ENCODE measurements around the gene SNX11. TPM values are rescaled to one million over a fixed set of nuclear protein-coding genes. Genes with fewer than 3 reads are reported as not detected.

Gene SNX11
- total and polyA plus RNA-seq, 9 of the 15 experiments (the other 6 are each of a cell fraction or from before 2014, with no cell fraction given) = 12.4 to 24.0 (median 16.8) TPM

DNA sequence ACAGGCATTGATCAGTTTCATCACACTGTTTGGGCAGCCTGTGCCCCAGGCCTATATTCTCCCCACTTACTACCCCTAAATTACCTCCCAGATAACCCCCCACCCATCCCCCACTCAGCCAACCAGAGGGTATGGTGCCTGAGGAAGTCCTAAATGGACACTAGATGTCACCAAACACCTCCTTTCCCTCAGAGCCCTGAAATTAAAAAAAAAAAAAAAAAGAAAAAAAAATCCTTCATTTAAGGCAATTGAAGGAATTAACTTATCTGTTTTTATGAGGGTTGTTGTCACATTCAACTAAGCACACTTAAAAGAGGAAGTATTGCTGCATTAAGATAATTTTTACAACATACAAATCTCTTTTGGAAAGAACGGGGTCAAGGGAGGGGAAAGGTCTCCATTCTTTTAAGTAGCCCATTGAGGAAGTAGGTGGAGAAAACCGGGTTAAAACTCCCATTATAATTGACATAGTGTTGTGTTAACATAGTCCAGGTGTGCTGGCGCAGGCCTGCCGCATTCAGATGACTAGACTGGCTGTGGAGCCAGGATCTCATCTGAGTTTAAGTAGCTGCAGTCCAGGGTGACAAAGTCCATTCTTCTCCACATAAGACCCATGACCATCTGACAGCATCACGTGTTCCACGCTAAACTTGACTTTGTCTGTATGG is 46.3 kb downstream of the SNX11 start (continued):
- TF ChIP-seq KDM1A (IDR thresholded peaks at IDR 0.05) = 0 out of 4 replicates have a peak, but pooled peaks of 1 of the 2 experiments have one; percentile 11

DNA sequence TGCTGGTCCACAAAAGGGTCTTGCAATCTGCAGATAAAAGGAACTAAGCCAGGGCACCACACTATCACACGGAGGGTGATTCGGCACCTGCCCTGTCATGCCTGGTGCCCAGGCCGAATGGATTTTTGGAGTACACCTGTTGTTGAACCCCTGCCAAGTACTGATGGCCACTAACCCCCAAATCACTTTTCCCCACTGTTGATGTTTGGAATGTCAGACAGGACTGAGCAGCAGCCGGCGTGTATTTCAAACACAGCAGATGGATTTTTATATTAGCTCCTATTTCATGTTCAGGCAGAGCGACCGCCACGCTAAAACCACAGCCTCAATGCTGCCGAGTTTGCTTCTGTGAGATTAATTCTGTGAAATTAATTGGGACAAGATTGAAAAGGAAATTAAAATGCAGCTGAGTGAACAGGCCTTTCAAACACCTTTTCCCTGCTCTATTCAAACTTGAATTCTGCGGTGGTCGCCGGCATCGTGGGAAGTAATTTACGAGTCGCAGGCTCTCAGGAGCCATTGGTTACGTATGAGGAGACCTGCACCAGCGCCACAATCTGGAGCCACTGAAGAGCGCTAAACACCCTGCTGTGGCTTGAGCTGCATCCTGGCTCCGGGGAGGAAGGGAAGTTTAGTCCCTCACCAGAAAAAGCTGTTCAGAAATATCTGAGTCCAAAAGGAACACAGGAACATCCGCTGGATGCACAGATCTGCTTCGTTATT is 48.5 kb downstream of the SNX11 start:
- ChIA-PET CTCF (ENCODE audit: low intra/inter-chr PET ratio) (interaction anchor here (0.5 kb wide), 1 partner anchor 538 kb away, joined by 5 read pairs; no protein-coding TSS in a partner anchor), POLR2A (interaction anchor here (0.6 to 0.9 kb wide), 2 partner anchors 10 to 194 kb away, joined by 3 to 4 read pairs; no protein-coding TSS in a partner anchor)
- no peak for FAIRE-seq
- H3K4me3 ChIP-seq = no peak overlapping the region
- no peak overlapping the region for H3K4me2 ChIP-seq (ENCODE audit: insufficient read depth, low read length)
- no peak for DNase-seq (ENCODE audit: extremely low read depth in 1 of 4, low spot score in 3 of 4)
- no peak for ATAC-seq
- WGBS (ENCODE audit: insufficient coverage, low coverage, missing lambda C conversion rate) = 32% methylated on average over 21 of the region's 21 CpGs
- H3K9me3 ChIP-seq (replicated peaks; ENCODE audit: control insufficient read depth, insufficient read depth, low read depth, low read length) = no peaks in the 10 kb centered on the region
- intact Hi-C loops (cut with micrococcal nuclease) (no loop called here), in situ Hi-C loops (cut with MboI) (no loop called here)
- no peaks in the 10 kb centered on the region for H3K27me3 ChIP-seq (ENCODE audit: control insufficient read depth in 2 of 2, insufficient read depth in 2 of 2, low read length in 2 of 2)
- no peaks in the 10 kb centered on the region for H3K36me3 ChIP-seq (ENCODE audit: control insufficient read depth, insufficient read depth, low read length)
- no TSS peak for BruUV-seq (replicated peaks)
- H3K27ac ChIP-seq (ENCODE audit: extremely low read depth, low read depth, low read length) = no peak overlapping the region
- no peaks in the 10 kb centered on the region for H3K9me1 ChIP-seq (ENCODE audit: control insufficient read depth, insufficient read depth, low read length)
- H3K79me2 ChIP-seq (ENCODE audit: control insufficient read depth, insufficient read depth, low read length) = no peaks in the 10 kb centered on the region
- peak overlapping the region; percentile 38; the same call in 1 of the 2 replicates for H2AFZ ChIP-seq (ENCODE audit: low read depth, low read length)
- H3K4me1 ChIP-seq (replicated peaks in 1 of 2; ENCODE audit: control insufficient read depth in 2 of 2, insufficient read depth in 2 of 2, low read length in 2 of 2) = peaks cover 0 to 4% of the 10 kb centered on the region in 2 experiments; a peak in 3 of 5 replicates
- no peak overlapping the region for H3K9ac ChIP-seq (ENCODE audit: insufficient read depth in 1 of 2, low read depth in 2 of 2, low read length in 2 of 2)
- H4K20me1 ChIP-seq (replicated peaks; ENCODE audit: control insufficient read depth, insufficient read depth, low read length) = no peaks in the 10 kb centered on the region
- 0 out of 2 replicates have a peak, but pooled peaks have one; percentile 11 for TF ChIP-seq NFIC (IDR thresholded peaks at IDR 0.05)
- TF ChIP-seq, protein P1, sequence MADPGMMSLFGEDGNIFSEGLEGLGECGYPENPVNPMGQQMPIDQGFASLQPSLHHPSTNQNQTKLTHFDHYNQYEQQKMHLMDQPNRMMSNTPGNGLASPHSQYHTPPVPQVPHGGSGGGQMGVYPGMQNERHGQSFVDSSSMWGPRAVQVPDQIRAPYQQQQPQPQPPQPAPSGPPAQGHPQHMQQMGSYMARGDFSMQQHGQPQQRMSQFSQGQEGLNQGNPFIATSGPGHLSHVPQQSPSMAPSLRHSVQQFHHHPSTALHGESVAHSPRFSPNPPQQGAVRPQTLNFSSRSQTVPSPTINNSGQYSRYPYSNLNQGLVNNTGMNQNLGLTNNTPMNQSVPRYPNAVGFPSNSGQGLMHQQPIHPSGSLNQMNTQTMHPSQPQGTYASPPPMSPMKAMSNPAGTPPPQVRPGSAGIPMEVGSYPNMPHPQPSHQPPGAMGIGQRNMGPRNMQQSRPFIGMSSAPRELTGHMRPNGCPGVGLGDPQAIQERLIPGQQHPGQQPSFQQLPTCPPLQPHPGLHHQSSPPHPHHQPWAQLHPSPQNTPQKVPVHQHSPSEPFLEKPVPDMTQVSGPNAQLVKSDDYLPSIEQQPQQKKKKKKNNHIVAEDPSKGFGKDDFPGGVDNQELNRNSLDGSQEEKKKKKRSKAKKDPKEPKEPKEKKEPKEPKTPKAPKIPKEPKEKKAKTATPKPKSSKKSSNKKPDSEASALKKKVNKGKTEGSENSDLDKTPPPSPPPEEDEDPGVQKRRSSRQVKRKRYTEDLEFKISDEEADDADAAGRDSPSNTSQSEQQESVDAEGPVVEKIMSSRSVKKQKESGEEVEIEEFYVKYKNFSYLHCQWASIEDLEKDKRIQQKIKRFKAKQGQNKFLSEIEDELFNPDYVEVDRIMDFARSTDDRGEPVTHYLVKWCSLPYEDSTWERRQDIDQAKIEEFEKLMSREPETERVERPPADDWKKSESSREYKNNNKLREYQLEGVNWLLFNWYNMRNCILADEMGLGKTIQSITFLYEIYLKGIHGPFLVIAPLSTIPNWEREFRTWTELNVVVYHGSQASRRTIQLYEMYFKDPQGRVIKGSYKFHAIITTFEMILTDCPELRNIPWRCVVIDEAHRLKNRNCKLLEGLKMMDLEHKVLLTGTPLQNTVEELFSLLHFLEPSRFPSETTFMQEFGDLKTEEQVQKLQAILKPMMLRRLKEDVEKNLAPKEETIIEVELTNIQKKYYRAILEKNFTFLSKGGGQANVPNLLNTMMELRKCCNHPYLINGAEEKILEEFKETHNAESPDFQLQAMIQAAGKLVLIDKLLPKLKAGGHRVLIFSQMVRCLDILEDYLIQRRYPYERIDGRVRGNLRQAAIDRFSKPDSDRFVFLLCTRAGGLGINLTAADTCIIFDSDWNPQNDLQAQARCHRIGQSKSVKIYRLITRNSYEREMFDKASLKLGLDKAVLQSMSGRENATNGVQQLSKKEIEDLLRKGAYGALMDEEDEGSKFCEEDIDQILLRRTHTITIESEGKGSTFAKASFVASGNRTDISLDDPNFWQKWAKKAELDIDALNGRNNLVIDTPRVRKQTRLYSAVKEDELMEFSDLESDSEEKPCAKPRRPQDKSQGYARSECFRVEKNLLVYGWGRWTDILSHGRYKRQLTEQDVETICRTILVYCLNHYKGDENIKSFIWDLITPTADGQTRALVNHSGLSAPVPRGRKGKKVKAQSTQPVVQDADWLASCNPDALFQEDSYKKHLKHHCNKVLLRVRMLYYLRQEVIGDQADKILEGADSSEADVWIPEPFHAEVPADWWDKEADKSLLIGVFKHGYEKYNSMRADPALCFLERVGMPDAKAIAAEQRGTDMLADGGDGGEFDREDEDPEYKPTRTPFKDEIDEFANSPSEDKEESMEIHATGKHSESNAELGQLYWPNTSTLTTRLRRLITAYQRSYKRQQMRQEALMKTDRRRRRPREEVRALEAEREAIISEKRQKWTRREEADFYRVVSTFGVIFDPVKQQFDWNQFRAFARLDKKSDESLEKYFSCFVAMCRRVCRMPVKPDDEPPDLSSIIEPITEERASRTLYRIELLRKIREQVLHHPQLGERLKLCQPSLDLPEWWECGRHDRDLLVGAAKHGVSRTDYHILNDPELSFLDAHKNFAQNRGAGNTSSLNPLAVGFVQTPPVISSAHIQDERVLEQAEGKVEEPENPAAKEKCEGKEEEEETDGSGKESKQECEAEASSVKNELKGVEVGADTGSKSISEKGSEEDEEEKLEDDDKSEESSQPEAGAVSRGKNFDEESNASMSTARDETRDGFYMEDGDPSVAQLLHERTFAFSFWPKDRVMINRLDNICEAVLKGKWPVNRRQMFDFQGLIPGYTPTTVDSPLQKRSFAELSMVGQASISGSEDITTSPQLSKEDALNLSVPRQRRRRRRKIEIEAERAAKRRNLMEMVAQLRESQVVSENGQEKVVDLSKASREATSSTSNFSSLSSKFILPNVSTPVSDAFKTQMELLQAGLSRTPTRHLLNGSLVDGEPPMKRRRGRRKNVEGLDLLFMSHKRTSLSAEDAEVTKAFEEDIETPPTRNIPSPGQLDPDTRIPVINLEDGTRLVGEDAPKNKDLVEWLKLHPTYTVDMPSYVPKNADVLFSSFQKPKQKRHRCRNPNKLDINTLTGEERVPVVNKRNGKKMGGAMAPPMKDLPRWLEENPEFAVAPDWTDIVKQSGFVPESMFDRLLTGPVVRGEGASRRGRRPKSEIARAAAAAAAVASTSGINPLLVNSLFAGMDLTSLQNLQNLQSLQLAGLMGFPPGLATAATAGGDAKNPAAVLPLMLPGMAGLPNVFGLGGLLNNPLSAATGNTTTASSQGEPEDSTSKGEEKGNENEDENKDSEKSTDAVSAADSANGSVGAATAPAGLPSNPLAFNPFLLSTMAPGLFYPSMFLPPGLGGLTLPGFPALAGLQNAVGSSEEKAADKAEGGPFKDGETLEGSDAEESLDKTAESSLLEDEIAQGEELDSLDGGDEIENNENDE (IDR thresholded peaks at IDR 0.05; ENCODE audit: low read depth, low read length) = no peak

Measured in K562 (cell line).